ENCODE results near the gene SLC39A11. TPM values are rescaled to one million over a fixed set of nuclear protein-coding genes. Genes with fewer than 3 reads are reported as not detected.

SLC39A11 gene
- total and polyA plus RNA-seq, 4 donors = 9.3 to 49.3 (median 24.7) TPM

DNA sequence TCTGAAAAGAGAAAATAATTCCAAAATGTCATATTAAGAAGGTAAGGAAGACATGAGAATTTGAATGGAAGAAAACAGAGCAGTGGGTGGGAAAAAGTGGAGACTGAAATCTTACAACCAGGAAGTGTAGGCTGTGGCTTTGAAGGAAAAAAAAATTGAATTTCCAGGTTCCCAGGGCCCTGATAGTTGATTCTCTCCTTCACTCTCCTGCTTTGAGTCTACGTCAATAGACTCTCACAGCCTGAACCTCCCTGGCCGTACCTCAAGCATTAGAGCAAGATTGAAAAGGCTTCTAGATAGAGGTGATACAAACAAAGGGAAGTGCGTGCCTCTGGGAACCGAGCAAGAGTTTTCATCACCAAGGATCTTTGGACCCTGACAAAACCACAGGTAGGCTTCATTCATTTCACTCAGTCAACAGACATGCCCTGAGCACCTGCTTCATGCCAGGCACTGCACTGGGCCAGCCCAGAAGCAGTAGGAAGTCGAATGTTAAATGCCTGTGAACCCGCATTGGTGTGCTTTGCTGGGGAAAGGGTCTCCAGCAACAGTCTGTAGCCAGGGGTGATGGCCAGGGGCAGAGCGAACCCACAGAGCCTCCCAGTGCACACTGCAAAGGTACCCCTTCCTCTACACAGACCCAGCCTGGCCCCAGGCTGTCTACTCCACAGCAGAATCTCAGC, 163.9 kb downstream of the SLC39A11 start:
- H3K27ac ChIP-seq (ENCODE audit: low read depth in 1 of 2, low read length in 1 of 2) = no peak overlapping the region
- H3K9me3 ChIP-seq (ENCODE audit: control insufficient read depth in 4 of 4, insufficient read depth in 3 of 4, low read length in 3 of 4) = no peaks in the 10 kb centered on the region
- peaks cover 0 to 1% (median 0%) of the 10 kb centered on the region in 4 donors for H3K36me3 ChIP-seq (ENCODE audit: control insufficient read depth in 4 of 4, insufficient read depth in 4 of 4, low read length in 4 of 4)
- no peak overlapping the region for H3K9ac ChIP-seq (ENCODE audit: insufficient read depth in 1 of 2, low read length in 2 of 2)
- DNase-seq = no peak
- H3K27me3 ChIP-seq (ENCODE audit: control insufficient read depth in 3 of 3, insufficient read depth in 3 of 3, low read length in 2 of 3) = no peaks in the 10 kb centered on the region
- TF ChIP-seq, protein P1, sequence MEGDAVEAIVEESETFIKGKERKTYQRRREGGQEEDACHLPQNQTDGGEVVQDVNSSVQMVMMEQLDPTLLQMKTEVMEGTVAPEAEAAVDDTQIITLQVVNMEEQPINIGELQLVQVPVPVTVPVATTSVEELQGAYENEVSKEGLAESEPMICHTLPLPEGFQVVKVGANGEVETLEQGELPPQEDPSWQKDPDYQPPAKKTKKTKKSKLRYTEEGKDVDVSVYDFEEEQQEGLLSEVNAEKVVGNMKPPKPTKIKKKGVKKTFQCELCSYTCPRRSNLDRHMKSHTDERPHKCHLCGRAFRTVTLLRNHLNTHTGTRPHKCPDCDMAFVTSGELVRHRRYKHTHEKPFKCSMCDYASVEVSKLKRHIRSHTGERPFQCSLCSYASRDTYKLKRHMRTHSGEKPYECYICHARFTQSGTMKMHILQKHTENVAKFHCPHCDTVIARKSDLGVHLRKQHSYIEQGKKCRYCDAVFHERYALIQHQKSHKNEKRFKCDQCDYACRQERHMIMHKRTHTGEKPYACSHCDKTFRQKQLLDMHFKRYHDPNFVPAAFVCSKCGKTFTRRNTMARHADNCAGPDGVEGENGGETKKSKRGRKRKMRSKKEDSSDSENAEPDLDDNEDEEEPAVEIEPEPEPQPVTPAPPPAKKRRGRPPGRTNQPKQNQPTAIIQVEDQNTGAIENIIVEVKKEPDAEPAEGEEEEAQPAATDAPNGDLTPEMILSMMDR (IDR thresholded peaks at IDR 0.05; ENCODE audit: control extremely low read depth, extremely low read depth) = no peak
- WGBS, 2 donors = 93 to 94% methylated on average over 7 of the region's 7 CpGs
- ATAC-seq (ENCODE audit: insufficient read depth, low FRiP score) = no peak
- H3K4me3 ChIP-seq = no peak overlapping the region
- H3K4me1 ChIP-seq (ENCODE audit: control insufficient read depth in 5 of 5, insufficient read depth in 5 of 5, low read length in 5 of 5) = no peaks in the 10 kb centered on the region

GRCh38 chr17:72927760-72928159, 164.7 kb downstream of the SLC39A11 start:
- Histone ChIP-seq H3K9ac (ENCODE audit: insufficient read depth in 1 of 2, low read length in 2 of 2) (no peak overlapping the region), H3K27me3 (ENCODE audit: control insufficient read depth in 3 of 3, insufficient read depth in 3 of 3, low read length in 2 of 3) (no peaks in the 10 kb centered on the region), H3K27ac (ENCODE audit: low read depth in 1 of 2, low read length in 1 of 2) (no peak overlapping the region), H3K4me3 (no peak overlapping the region), H3K4me1 (ENCODE audit: control insufficient read depth in 5 of 5, insufficient read depth in 5 of 5, low read length in 5 of 5) (no peaks in the 10 kb centered on the region), H3K36me3 (ENCODE audit: control insufficient read depth in 4 of 4, insufficient read depth in 4 of 4, low read length in 4 of 4) (peaks cover 0 to 1% (median 0%) of the 10 kb centered on the region in 4 donors), H3K9me3 (ENCODE audit: control insufficient read depth in 4 of 4, insufficient read depth in 3 of 4, low read length in 3 of 4) (no peaks in the 10 kb centered on the region)
- WGBS, 2 donors = 73 to 85% methylated on average over 1 of the region's 1 CpG
- ATAC-seq (ENCODE audit: insufficient read depth, low FRiP score) = no peak
- TF ChIP-seq, protein P1 (IDR thresholded peaks at IDR 0.05; ENCODE audit: control extremely low read depth, extremely low read depth) = no peak
- no peak for DNase-seq

DNA sequence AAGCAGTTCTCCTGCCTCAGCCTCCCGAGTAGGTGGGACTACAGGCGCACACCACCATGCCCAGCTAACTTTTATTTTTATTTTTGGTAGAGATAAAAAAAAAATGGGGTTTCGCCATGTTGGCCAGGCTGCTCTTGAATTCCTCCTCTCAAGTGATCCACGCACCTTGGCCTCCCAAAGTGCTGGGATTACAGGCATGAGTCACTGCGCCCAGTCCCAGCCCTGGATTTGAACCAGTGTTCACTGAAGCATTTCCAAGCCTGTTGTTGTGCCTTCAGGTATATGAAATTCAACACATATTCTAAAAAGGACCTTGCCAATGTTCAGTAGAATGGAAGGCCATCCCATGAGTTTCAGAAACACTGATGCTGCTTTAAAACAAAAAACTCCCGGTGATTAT, 165.3 kb downstream of the SLC39A11 start:
- Histone ChIP-seq H3K36me3 (ENCODE audit: control insufficient read depth in 4 of 4, insufficient read depth in 4 of 4, low read length in 4 of 4) (peaks cover 0 to 1% (median 0%) of the 10 kb centered on the region in 4 donors), H3K9ac (ENCODE audit: insufficient read depth in 1 of 2, low read length in 2 of 2) (no peak overlapping the region), H3K4me3 (no peak overlapping the region), H3K27ac (ENCODE audit: low read depth in 1 of 2, low read length in 1 of 2) (no peak overlapping the region), H3K4me1 (ENCODE audit: control insufficient read depth in 5 of 5, insufficient read depth in 5 of 5, low read length in 5 of 5) (no peaks in the 10 kb centered on the region), H3K9me3 (ENCODE audit: control insufficient read depth in 4 of 4, insufficient read depth in 3 of 4, low read length in 3 of 4) (no peaks in the 10 kb centered on the region), H3K27me3 (ENCODE audit: control insufficient read depth in 3 of 3, insufficient read depth in 3 of 3, low read length in 2 of 3) (no peaks in the 10 kb centered on the region)
- no peak for ATAC-seq (ENCODE audit: insufficient read depth, low FRiP score)
- TF ChIP-seq, protein P1 (IDR thresholded peaks at IDR 0.05; ENCODE audit: control extremely low read depth, extremely low read depth) = no peak
- DNase-seq = no peak
- 89 to 92% methylated on average over 6 of the region's 6 CpGs for WGBS, 2 donors

DNA sequence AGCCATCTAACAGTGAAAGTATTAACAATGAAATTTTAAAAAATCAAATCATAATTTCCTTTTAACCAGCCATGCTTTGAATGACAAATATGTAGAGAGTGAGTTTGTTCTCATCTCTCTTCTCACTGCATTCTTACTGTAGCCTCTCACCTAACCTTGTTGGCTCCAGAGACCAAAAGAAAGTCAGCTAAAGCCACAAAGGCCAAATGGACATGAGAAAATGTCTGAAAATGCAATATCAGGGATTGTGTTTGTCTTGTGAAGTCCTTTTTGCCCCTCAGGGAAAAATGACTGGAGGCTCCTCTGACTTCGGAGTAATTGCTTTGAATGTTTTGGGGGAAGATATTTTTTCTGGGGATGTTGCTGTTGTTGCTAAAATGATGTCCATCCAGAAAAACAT, 166.3 kb downstream of the SLC39A11 start:
- ATAC-seq (ENCODE audit: insufficient read depth, low FRiP score) (no peak), DNase-seq (no peak)
- no peak overlapping the region for H3K27ac ChIP-seq (ENCODE audit: low read depth in 1 of 2, low read length in 1 of 2)
- TF ChIP-seq, protein P1 (IDR thresholded peaks at IDR 0.05; ENCODE audit: control extremely low read depth, extremely low read depth) = no peak
- H3K36me3 ChIP-seq (ENCODE audit: control insufficient read depth in 4 of 4, insufficient read depth in 4 of 4, low read length in 4 of 4) = peaks cover 0 to 1% (median 0%) of the 10 kb centered on the region in 4 donors
- WGBS, 2 donors = 89 to 97% methylated on average over 1 of the region's 1 CpG
- H3K4me1 ChIP-seq (ENCODE audit: control insufficient read depth in 5 of 5, insufficient read depth in 5 of 5, low read length in 5 of 5) = no peaks in the 10 kb centered on the region
- H3K9ac ChIP-seq (ENCODE audit: insufficient read depth in 1 of 2, low read length in 2 of 2) = no peak overlapping the region
- no peak overlapping the region for H3K4me3 ChIP-seq
- no peaks in the 10 kb centered on the region for H3K27me3 ChIP-seq (ENCODE audit: control insufficient read depth in 3 of 3, insufficient read depth in 3 of 3, low read length in 2 of 3)
- H3K9me3 ChIP-seq (ENCODE audit: control insufficient read depth in 4 of 4, insufficient read depth in 3 of 4, low read length in 3 of 4) = no peaks in the 10 kb centered on the region

Measured in lung (tissue), 12 donors.